IMR-90 (cell line): Measurements from ENCODE around the gene ZDHHC7. TPM values are rescaled to one million over a fixed set of nuclear protein-coding genes. Genes with fewer than 3 reads are reported as not detected.

ENCODE experiments used
- ATAC-seq: fragments of 200-7000 bp; cut with Tn5 transposase; 2 replicates; pipeline ENCODE4 v1.9.1; 2020; ENCODE audit warnings: low read depth, mild to moderate bottlenecking, moderate library complexity
- BruUV-seq: library from RNA; stranded (reverse); fragments of 400-500 nt; replicated peaks from 2 replicates; lab custom pipeline; 2021; lab: Mats Ljungman, UMichigan
- CTCF ChIA-PET: fragments of 300-600 bp; formaldehyde crosslinking; extraction: SDS; loops from one replicate; lab custom pipeline; 2021; ENCODE audit warnings: antibody characterized with exemption; lab: Yijun Ruan, JAX
- POLR2A ChIA-PET: fragments of 300-600 bp; sonication (Branson Sonifier 250); formaldehyde crosslinking; loops from one replicate; lab custom pipeline; 2022; ENCODE audit warnings: antibody characterized with exemption; ENCODE audit not compliant: unreplicated experiment; lab: Charles Lee
- DNase-seq: peaks from one replicate; pipeline ENCODE4 v3.0.0; 2013
- H2AFZ ChIP-seq: replicated peaks from 2 replicates; pipeline ENCODE3; 2013; ENCODE audit warnings: low read length, mild to moderate bottlenecking; ENCODE audit not compliant: poor library complexity
- H2AK5ac ChIP-seq: 2 replicates; pipeline ENCODE4 v1.6.1; 2013; ENCODE audit warnings: low read depth, low read length, inconsistent platforms
- H2AK9ac ChIP-seq: replicated peaks from 2 replicates; pipeline ENCODE3; 2013; ENCODE audit warnings: mild to moderate bottlenecking, low read depth, low read length, moderate library complexity; ENCODE audit not compliant: poor library complexity
- H2BK120ac ChIP-seq: 2 replicates; pipeline ENCODE4 v1.6.1; 2013; ENCODE audit warnings: low read depth, low read length, inconsistent platforms
- H2BK15ac ChIP-seq: 3 replicates; pipeline ENCODE4 v1.6.1; 2013; ENCODE audit warnings: low read depth, low read length, inconsistent platforms
- H2BK20ac ChIP-seq: 2 replicates; pipeline ENCODE4 v1.6.1; 2013; ENCODE audit warnings: low read depth, mild to moderate bottlenecking, inconsistent platforms, low read length, moderate library complexity
- H2BK5ac ChIP-seq: 2 replicates; pipeline ENCODE4 v1.6.1; 2013; ENCODE audit warnings: mild to moderate bottlenecking, low read depth, low read length, inconsistent platforms; ENCODE audit not compliant: poor library complexity, severe bottlenecking
- H3K14ac ChIP-seq: replicated peaks from 2 replicates; pipeline ENCODE4 v1.6.1; 2013; ENCODE audit warnings: low read depth, low read length, inconsistent platforms
- H3K18ac ChIP-seq: 2 replicates; pipeline ENCODE4 v1.6.1; 2013; ENCODE audit warnings: low read depth, low read length, control low read depth
- H3K23ac ChIP-seq: 2 replicates; pipeline ENCODE4 v1.6.1; 2013; ENCODE audit warnings: low read depth, low read length, inconsistent platforms
- H3K27ac ChIP-seq: 2 replicates; pipeline ENCODE4 v1.5.1; 2013; ENCODE audit warnings: mild to moderate bottlenecking, control low read depth, low read length; ENCODE audit not compliant: insufficient read depth
- H3K27me3 ChIP-seq: 2 replicates; pipeline ENCODE4 v1.6.1; 2013; ENCODE audit warnings: low read length; ENCODE audit not compliant: control insufficient read depth, insufficient read depth
- H3K36me3 ChIP-seq: 2 replicates; pipeline ENCODE4 v1.6.1; 2013; ENCODE audit warnings: low read length, mixed read lengths; ENCODE audit not compliant: control insufficient read depth, insufficient read depth
- H3K4ac ChIP-seq: 2 replicates; pipeline ENCODE4 v1.6.1; 2013; ENCODE audit warnings: low read depth, low read length, inconsistent platforms
- H3K4me1 ChIP-seq: 2 replicates; pipeline ENCODE4 v1.6.1; 2013; ENCODE audit warnings: low read length, mixed read lengths; ENCODE audit not compliant: control insufficient read depth, insufficient read depth
- H3K4me2 ChIP-seq: 2 replicates; pipeline ENCODE4 v1.6.1; 2013; ENCODE audit warnings: low read depth, mild to moderate bottlenecking, control low read depth, low read length, moderate library complexity
- H3K4me3 ChIP-seq: 2 replicates; pipeline ENCODE4 v1.5.1; 2013; ENCODE audit warnings: low read depth, mild to moderate bottlenecking, control low read depth, low read length, moderate library complexity; ENCODE audit not compliant: insufficient read depth
- H3K56ac ChIP-seq: 2 replicates; pipeline ENCODE4 v1.6.1; 2013; ENCODE audit warnings: low read length, inconsistent platforms; ENCODE audit not compliant: insufficient read depth; ENCODE audit errors: extremely low read depth
- H3K79me1 ChIP-seq, 2 experiments: 2 replicates each; pipeline ENCODE4 v1.6.1; 2013; ENCODE audit warnings: low read length in 2 of 2, inconsistent platforms in 1 of 2, low read depth in 1 of 2
- H3K9ac ChIP-seq: 2 replicates; pipeline ENCODE4 v1.6.1; 2013; ENCODE audit warnings: low read depth, low read length, control low read depth
- H3K9me1 ChIP-seq: 2 replicates; pipeline ENCODE4 v1.6.1; 2013; ENCODE audit warnings: low read length, inconsistent platforms; ENCODE audit not compliant: insufficient read depth
- H3K9me3 ChIP-seq: 2 replicates; pipeline ENCODE4 v1.6.1; 2013; ENCODE audit warnings: low read length; ENCODE audit not compliant: control insufficient read depth, insufficient read depth
- H4K20me1 ChIP-seq: 2 replicates; pipeline ENCODE4 v1.6.1; 2013; ENCODE audit warnings: low read length, inconsistent platforms; ENCODE audit not compliant: insufficient read depth
- H4K5ac ChIP-seq: 2 replicates; pipeline ENCODE4 v1.6.1; 2013; ENCODE audit warnings: mild to moderate bottlenecking, low read depth, low read length, control low read depth
- H4K8ac ChIP-seq, 2 experiments: 2 replicates each; pipeline ENCODE4 v1.6.1; 2013; ENCODE audit warnings: low read depth in 2 of 2, low read length in 2 of 2, control low read depth in 1 of 2, inconsistent platforms in 1 of 2
- H4K91ac ChIP-seq: 2 replicates; pipeline ENCODE4 v1.6.1; 2013; ENCODE audit warnings: low read depth, low read length, inconsistent platforms; ENCODE audit not compliant: insufficient read depth
- BHLHE40 ChIP-seq: fragments of 150-350 bp; IDR thresholded peaks from 2 replicates; pipeline ENCODE4 v1.6.1; 2016; ENCODE audit warnings: mild to moderate bottlenecking, low read depth, low read length
- CEBPB ChIP-seq: IDR thresholded peaks from 2 replicates; pipeline ENCODE4 v1.6.1; 2012; ENCODE audit warnings: low read depth, low read length, improper control_type of control experiment
- CHD1 ChIP-seq: IDR thresholded peaks from 2 replicates; pipeline ENCODE4 v1.6.1; 2012; ENCODE audit warnings: low read depth, low read length, improper control_type of control experiment
- FOS ChIP-seq: fragments of 150-350 bp; IDR thresholded peaks from 2 replicates; pipeline ENCODE4 v1.6.1; 2016; ENCODE audit warnings: low read depth, low read length
- MAFK ChIP-seq: IDR thresholded peaks from 2 replicates; pipeline ENCODE4 v1.6.1; 2012; ENCODE audit warnings: low read depth, low read length, improper control_type of control experiment
- MAZ ChIP-seq: IDR thresholded peaks from 2 replicates; pipeline ENCODE4 v1.6.1; 2012; ENCODE audit warnings: low read depth, mild to moderate bottlenecking, low read length, improper control_type of control experiment, moderate library complexity, borderline replicate concordance
- MXI1 ChIP-seq: IDR thresholded peaks from 2 replicates; pipeline ENCODE4 v1.6.1; 2012; ENCODE audit warnings: low read depth, mild to moderate bottlenecking, low read length, moderate library complexity, borderline replicate concordance
- NFE2L2 ChIP-seq: fragments of 150-350 bp; IDR thresholded peaks from 2 replicates; pipeline ENCODE4 v1.6.1; 2016; ENCODE audit warnings: low read depth, mild to moderate bottlenecking, low read length
- POLR2A ChIP-seq: IDR thresholded peaks from 2 replicates; pipeline ENCODE4 v1.6.1; 2012; ENCODE audit warnings: mild to moderate bottlenecking, low read depth, low read length
- RAD21 ChIP-seq: IDR thresholded peaks from 2 replicates; pipeline ENCODE4 v1.6.1; 2012; ENCODE audit warnings: low read length, improper control_type of control experiment
- RCOR1 ChIP-seq: IDR thresholded peaks from 2 replicates; pipeline ENCODE4 v1.6.1; 2012; ENCODE audit warnings: mild to moderate bottlenecking, low read length, improper control_type of control experiment; ENCODE audit not compliant: insufficient replicate concordance
- RFX5 ChIP-seq: IDR thresholded peaks from 2 replicates; pipeline ENCODE4 v1.8.0; 2012; ENCODE audit warnings: low read depth, mild to moderate bottlenecking, low read length, moderate library complexity
- SMC3 ChIP-seq: fragments of 150-350 bp; IDR thresholded peaks from 2 replicates; pipeline ENCODE4 v1.6.1; 2016; ENCODE audit warnings: low read depth, mild to moderate bottlenecking, antibody characterized with exemption, low read length, moderate library complexity
- WGBS, 2 experiments: methylation state at CpG; one replicate each; pipeline versions ENCODE4 v1.1.5 to v1.1.7; 2013; ENCODE audit warnings: missing lambda C conversion rate in 2 of 2; ENCODE audit not compliant: insufficient read length in 1 of 2; ENCODE audit errors: extremely low coverage in 2 of 2; 5-methylcytosine and 5-hydroxymethylcytosine counted together
- dilution Hi-C: fragments of 300-500 bp; cut with HindIII; formaldehyde crosslinking; loops from one replicate; pipeline ENCODE4 v1.14.3; 2018; ENCODE audit warnings: low sequenced_read_pairs; ENCODE audit not compliant: unreplicated experiment
- in situ Hi-C: fragments of 300-500 bp; cut with MboI; formaldehyde crosslinking; loops from 3 replicates; pipeline ENCODE4 v1.14.3; 2019; ENCODE audit warnings: low sequenced_read_pairs, inconsistent platforms, mixed read lengths
- intact Hi-C: fragments of 100-400 bp; cut with micrococcal nuclease; formaldehyde crosslinking; loops from 2 replicates; pipeline ENCODE4 v1.10.0; 2022
- polyA plus RNA-seq, 3 experiments: library from polyadenylated mRNA; depleted of rRNA; stranded (reverse); fragments of >200 nt; gene quantifications; 2 replicates each; pipeline ENCODE4 v1.2.3, GENCODE V29; 2012; ENCODE audit warnings: low replicate concordance in 1 of 3
- total RNA-seq: library from RNA; depleted of rRNA; stranded (reverse); fragments of >200 nt; gene quantifications from 2 replicates; pipeline ENCODE4 v1.2.3, GENCODE V29; 2012
- TF ChIP-seq, protein P1 (sequence below): fragments of 150-350 bp; IDR thresholded peaks from 2 replicates; pipeline ENCODE4 v1.6.1; 2016; ENCODE audit warnings: low read depth, mild to moderate bottlenecking, low read length, moderate library complexity, borderline replicate concordance
- TF ChIP-seq, protein P2 (sequence below): fragments of 150-350 bp; IDR thresholded peaks from 2 replicates; pipeline ENCODE4 v1.6.1; 2017; ENCODE audit warnings: mild to moderate bottlenecking, antibody characterized with exemption, low read length, low read depth
- TF ChIP-seq, protein P3 (sequence below): conservative IDR thresholded peaks from 2 replicates; pipeline ENCODE4 v1.5.1; 2012; ENCODE audit warnings: mild to moderate bottlenecking, low read depth, low read length, improper control_type of control experiment

The ZDHHC7 gene
- total and polyA plus RNA-seq, 2 of the 4 experiments (the other 2 are of a cell fraction) = 80.1 to 97.1 TPM

- ChIA-PET CTCF (no interaction called here), POLR2A (no interaction called here)
- Histone ChIP-seq H2BK5ac (no peak overlapping the region), H3K4ac (no peak overlapping the region), H3K9me1 (peaks cover 9% of the 10 kb centered on the region), H4K91ac (no peak overlapping the region), H2BK15ac (no peak overlapping the region), H3K27ac (no peak overlapping the region), H3K9ac (no peak overlapping the region), H3K4me1 (peaks cover 20% of the 10 kb centered on the region), H3K4me3 (no peak overlapping the region), H3K14ac (no peak overlapping the region), H4K5ac (no peak overlapping the region), H3K56ac (no peak overlapping the region), H2AK5ac (no peak overlapping the region), H3K9me3 (no peaks in the 10 kb centered on the region), H2BK20ac (no peak overlapping the region), H2AFZ (no peak overlapping the region), H3K18ac (no peak overlapping the region), H2BK120ac (no peak overlapping the region), H4K20me1 (peaks cover 16% of the 10 kb centered on the region; the same call in 1 of the 2 replicates), H2AK9ac (peak overlapping the region; percentile 60), H3K23ac (no peak overlapping the region), H3K36me3 (peaks cover 8% of the 10 kb centered on the region; the same call in 1 of the 2 replicates), H4K8ac (no peak overlapping the region), H3K4me2 (no peak overlapping the region), H3K27me3 (no peaks in the 10 kb centered on the region), H3K79me1 (peaks cover 10 to 59% of the 10 kb centered on the region in 2 experiments)
- DNase-seq (no peak), ATAC-seq (no peak)
- dilution Hi-C loops (no loop called here), intact Hi-C loops (no loop called here), in situ Hi-C loops (no loop called here)
- TF ChIP-seq CEBPB (no peak), SMC3 (no peak), NFE2L2 (no peak), RFX5 (no peak), RAD21 (no peak), BHLHE40 (no peak), MXI1 (no peak), MAFK (no peak), POLR2A (no peak), RCOR1 (no peak), MAZ (no peak), FOS (no peak), CHD1 (no peak)
- TF ChIP-seq, protein P1, sequence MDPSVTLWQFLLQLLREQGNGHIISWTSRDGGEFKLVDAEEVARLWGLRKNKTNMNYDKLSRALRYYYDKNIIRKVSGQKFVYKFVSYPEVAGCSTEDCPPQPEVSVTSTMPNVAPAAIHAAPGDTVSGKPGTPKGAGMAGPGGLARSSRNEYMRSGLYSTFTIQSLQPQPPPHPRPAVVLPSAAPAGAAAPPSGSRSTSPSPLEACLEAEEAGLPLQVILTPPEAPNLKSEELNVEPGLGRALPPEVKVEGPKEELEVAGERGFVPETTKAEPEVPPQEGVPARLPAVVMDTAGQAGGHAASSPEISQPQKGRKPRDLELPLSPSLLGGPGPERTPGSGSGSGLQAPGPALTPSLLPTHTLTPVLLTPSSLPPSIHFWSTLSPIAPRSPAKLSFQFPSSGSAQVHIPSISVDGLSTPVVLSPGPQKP = no peak
- TF ChIP-seq, protein P2, sequence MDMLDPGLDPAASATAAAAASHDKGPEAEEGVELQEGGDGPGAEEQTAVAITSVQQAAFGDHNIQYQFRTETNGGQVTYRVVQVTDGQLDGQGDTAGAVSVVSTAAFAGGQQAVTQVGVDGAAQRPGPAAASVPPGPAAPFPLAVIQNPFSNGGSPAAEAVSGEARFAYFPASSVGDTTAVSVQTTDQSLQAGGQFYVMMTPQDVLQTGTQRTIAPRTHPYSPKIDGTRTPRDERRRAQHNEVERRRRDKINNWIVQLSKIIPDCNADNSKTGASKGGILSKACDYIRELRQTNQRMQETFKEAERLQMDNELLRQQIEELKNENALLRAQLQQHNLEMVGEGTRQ = no peak
- TF ChIP-seq, protein P3, sequence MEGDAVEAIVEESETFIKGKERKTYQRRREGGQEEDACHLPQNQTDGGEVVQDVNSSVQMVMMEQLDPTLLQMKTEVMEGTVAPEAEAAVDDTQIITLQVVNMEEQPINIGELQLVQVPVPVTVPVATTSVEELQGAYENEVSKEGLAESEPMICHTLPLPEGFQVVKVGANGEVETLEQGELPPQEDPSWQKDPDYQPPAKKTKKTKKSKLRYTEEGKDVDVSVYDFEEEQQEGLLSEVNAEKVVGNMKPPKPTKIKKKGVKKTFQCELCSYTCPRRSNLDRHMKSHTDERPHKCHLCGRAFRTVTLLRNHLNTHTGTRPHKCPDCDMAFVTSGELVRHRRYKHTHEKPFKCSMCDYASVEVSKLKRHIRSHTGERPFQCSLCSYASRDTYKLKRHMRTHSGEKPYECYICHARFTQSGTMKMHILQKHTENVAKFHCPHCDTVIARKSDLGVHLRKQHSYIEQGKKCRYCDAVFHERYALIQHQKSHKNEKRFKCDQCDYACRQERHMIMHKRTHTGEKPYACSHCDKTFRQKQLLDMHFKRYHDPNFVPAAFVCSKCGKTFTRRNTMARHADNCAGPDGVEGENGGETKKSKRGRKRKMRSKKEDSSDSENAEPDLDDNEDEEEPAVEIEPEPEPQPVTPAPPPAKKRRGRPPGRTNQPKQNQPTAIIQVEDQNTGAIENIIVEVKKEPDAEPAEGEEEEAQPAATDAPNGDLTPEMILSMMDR = no peak
- 87% methylated on average over 5 of the region's 5 CpGs; no CpG with 5 or more reads in 1 of the 2 experiments for WGBS, 2 experiments
- BruUV-seq = no TSS peak
These were observed 20.1 kb upstream of the ZDHHC7 start for GRCh38 chr16:85031451-85031850.
